Testis (tissue), 2 donors: Measurements from ENCODE around the gene SCARB1.

Source experiments
- CTCF ChIP-seq, 3 experiments: fragments of 450-650 bp in 2 of 3; fragments of 200-600 bp in 1 of 3; sonication (generic) in 1 of 3; IDR thresholded peaks; one replicate each; pipeline ENCODE4 v1.5.1; 2016 to 2019; ENCODE audit warnings: antibody characterized with exemption in 3 of 3, mild to moderate bottlenecking in 2 of 3, moderate library complexity in 1 of 3
- POLR2A ChIP-seq: fragments of 450-650 bp; IDR thresholded peaks from one replicate; pipeline ENCODE4 v1.6.1; 2017; ENCODE audit warnings: antibody characterized with exemption, mild to moderate bottlenecking, moderate library complexity

- TF ChIP-seq CTCF (IDR thresholded peaks at IDR 0.05) (no peak), POLR2A (no peak)
These were observed 46.3 kb downstream of the SCARB1 start for GRCh38 chr12:124817076-124818000.
